ENCODE measurements around the gene CAB39. TPM values are rescaled to one million over a fixed set of nuclear protein-coding genes. Genes with fewer than 3 reads are reported as not detected.

CAB39 gene
- total and polyA plus RNA-seq, 10 donors, result 24.4 to 120 (median 80.2) TPM

GRCh38 chr2:230797515-230798495, 85.2 kb downstream of the CAB39 start:
- H3K4me3 ChIP-seq, result no peak overlapping the region
- peak overlapping the region in 6 of 8 donors; percentile 9 to 85 (median 60) for H3K27ac ChIP-seq
- H3K4me1 ChIP-seq, result peaks cover 13 to 66% (median 55%) of the 10 kb centered on the region in 6 donors
- WGBS, 5 donors, result 51 to 68% (median 55%) methylated on average over 8 of the region's 8 CpGs
- peak in 1 of 3 donors; percentile 48 for TF ChIP-seq POLR2AphosphoS5 (IDR thresholded peaks at IDR 0.05)
- no peak for TF ChIP-seq CTCF (IDR thresholded peaks at IDR 0.05 in 8 of 11, conservative IDR thresholded peaks at IDR 0.05 in 3 of 11)
- H3K9me3 ChIP-seq, result no peaks in the 10 kb centered on the region
- H3K36me3 ChIP-seq, result peaks cover 0 to 80% (median 27%) of the 10 kb centered on the region in 6 donors
- intact Hi-C loops (cut with DNase I; ENCODE audit: low total_unique reads), result loop anchor here (10.0 kb wide), 1 partner anchor 83 kb away; the partner anchor contains the start of gene CAB39
- no peak for DNase-seq
- H3K27me3 ChIP-seq (replicated peaks in 1 of 7), result no peaks in the 10 kb centered on the region

DNA sequence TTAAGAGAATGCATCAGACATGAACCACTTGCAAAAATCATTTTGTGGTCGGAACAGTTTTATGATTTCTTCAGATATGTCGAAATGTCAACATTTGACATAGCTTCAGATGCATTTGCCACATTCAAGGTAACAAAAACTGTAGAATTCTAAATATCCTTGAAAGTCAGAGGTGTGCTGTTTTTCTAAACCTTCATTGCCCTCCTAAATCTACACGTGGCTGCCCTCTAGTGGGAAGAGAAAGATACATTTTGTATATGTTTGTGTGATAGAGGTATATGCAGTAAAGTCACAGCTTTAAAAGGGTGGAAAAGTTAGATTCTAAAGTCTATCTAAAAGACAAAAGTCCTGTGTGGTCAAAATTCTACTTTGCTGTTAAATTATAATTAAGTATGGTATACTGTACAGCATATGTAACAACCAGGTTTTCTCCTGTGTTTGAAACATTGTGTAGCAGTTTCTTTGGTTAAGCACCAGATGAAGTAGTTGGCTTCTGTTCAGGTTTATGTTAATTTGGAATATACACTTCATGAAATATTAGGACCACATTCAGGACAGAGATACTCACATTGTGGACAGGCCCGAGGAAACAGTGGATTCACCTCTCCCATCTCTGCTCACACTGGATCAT, 86.2 kb downstream of the CAB39 start:
- WGBS, 5 donors, result 39 to 54% (median 48%) methylated on average over 4 of the region's 4 CpGs
- DNase-seq, result no peak

DNA sequence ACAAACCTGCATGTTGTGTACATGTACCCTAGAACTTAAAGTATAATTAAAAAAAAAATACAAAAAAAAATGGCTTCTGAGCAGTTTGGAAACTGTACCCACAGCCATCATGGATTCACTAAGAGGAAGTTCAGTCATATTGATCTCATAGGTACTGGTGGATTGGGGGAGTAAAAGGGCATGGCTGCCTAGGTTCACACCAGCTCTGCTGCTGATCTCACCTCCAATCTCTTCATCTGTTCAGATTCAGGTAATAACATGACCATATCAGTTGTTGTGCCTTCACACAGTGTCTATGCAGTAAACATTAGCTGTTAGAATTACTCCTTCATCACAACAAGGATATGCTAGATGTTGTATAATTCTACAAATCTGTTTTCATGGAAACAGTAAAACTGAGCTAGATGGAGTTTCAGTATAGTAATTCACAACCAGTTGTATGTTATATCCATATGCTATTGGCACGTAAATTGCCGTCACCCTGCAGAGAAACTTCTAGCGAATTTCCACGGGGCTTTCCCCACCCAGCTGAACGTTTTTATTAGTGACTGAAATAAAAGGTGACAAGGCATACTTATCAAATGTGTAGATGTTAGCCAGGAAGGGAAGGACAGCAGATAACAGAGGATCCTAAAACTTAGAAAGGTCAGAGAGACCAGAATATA, 92.8 kb downstream of the CAB39 start:
- intact Hi-C loops (cut with DNase I; ENCODE audit: low total_unique reads), result no loop called here
- no peak overlapping the region for H3K27ac ChIP-seq
- H3K9me3 ChIP-seq, result no peaks in the 10 kb centered on the region
- H3K36me3 ChIP-seq, result peaks cover 0 to 86% (median 22%) of the 10 kb centered on the region in 6 donors
- WGBS, 5 donors, result 77 to 85% (median 79%) methylated on average over 5 of the region's 5 CpGs
- no peak for DNase-seq
- no peaks in the 10 kb centered on the region for H3K4me1 ChIP-seq
- no peak for TF ChIP-seq CTCF (IDR thresholded peaks at IDR 0.05 in 8 of 11, conservative IDR thresholded peaks at IDR 0.05 in 3 of 11)
- TF ChIP-seq POLR2A (IDR thresholded peaks at IDR 0.05), result no peak
- no peak for TF ChIP-seq POLR2AphosphoS5 (IDR thresholded peaks at IDR 0.05)
- H3K4me3 ChIP-seq, result no peak overlapping the region
- H3K27me3 ChIP-seq (replicated peaks in 1 of 7), result no peaks in the 10 kb centered on the region

More for the DNA sequence above, 86.2 kb downstream of the CAB39 start:
- H3K27ac ChIP-seq, result peak overlapping the region in 5 of 8 donors; percentile 9 to 85 (median 67)
- H3K36me3 ChIP-seq, result peaks cover 0 to 80% (median 29%) of the 10 kb centered on the region in 6 donors
- H3K27me3 ChIP-seq (replicated peaks in 1 of 7), result no peaks in the 10 kb centered on the region
- H3K4me3 ChIP-seq, result no peak overlapping the region
- no peak for TF ChIP-seq POLR2A (IDR thresholded peaks at IDR 0.05)
- TF ChIP-seq CTCF (IDR thresholded peaks at IDR 0.05 in 8 of 11, conservative IDR thresholded peaks at IDR 0.05 in 3 of 11), result peak in 9 of 11 experiments; percentile 23 to 68 (median 53)
- H3K4me1 ChIP-seq, result peaks cover 13 to 55% (median 46%) of the 10 kb centered on the region in 6 donors
- intact Hi-C loops (cut with DNase I; ENCODE audit: low total_unique reads), result loop anchor here (10.0 kb wide), 1 partner anchor 84 kb away; the partner anchor contains the start of gene CAB39
- no peaks in the 10 kb centered on the region for H3K9me3 ChIP-seq

All from spleen (tissue), 11 donors.